NCI-H2107 treated with DMSO at 0.1 percent for 48 hours (cell line): ENCODE measurements around the gene SLC24A3.

Experiments used
- DNase-seq: peaks from one replicate; lab custom pipeline; 2025; ENCODE audit not compliant: unreplicated experiment; lab: John Stamatoyannopoulos, UW

SLC24A3 gene

DNA sequence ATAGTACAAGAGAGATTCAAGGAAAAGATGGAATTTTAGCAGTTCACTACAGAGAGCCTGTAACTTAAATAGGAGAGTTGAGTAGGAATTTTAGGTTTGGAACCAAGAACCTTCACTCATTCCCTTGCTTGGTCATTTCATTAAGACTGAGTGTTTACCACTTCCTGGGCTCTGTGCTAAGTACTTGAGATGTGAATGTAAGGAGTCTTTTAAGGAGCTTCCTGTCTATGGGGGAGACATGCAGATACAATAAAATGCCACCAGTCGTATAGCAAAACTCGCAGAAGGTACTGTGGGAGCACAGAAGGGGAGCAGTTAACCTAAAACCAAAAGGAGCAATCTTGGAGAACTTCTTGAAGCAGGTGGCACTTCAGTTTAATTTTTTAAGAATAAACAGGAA lies 204.2 kb downstream of the SLC24A3 start:
- DNase-seq: no peak

DNA sequence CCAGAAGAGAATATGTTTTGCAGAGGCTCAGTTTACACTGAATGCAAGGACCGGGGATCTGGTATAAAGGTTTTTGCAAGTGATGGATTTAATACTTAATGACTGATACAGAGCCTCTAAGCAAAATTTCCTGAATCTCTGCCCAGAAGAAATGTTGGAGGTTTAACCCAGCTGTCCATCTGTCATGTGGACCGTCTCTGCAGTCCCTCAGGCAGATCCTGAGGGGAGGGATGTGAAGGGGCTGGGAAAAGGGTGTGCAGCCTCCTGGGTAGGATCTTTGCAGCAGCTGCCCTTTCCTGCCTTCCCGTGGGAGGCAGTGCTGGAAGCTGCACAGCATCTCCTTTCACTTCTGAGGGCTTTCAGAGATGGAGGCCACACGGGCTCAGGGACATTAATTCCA lies 207.0 kb downstream of the SLC24A3 start:
- DNase-seq: no peak

DNA sequence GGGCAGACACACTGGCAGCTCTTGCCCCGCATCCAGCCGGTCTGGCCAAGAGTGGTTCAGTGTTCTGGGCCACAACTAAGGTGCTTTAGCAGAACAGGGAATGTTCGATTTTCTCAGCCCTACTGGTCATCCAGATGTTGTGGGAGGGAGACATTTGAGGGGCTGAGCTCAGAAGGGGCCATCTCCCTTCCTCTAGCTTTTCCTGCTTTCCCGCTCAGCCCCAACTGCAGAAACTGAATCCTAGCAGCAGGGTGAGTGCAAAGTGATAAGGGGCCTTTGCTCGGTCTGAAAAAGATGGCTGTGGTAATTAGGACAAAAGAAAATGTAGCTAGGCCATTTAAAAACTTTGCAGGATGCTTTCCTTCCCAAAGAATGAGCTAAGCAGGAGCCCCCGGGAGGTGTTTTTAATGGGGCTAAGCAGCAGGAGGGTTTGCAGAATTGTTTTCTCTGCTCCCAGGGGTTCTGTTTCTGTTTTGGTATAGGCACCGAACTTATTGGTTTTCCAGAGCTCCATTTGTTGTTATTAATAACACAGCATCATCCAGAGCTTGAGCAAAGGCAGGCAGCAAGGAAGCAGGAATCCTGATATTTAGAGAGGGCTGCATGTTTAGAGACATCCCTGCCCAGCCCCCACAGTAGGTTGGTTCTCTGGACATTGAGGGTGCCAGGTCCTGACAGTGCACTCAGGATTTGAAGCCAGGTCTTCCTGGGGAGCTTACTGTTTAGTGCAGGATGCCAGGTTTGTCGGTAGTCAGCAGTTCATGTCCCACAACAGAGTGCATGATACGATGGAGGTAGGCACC lies 210.9 kb downstream of the SLC24A3 start:
- DNase-seq: no peak

DNA sequence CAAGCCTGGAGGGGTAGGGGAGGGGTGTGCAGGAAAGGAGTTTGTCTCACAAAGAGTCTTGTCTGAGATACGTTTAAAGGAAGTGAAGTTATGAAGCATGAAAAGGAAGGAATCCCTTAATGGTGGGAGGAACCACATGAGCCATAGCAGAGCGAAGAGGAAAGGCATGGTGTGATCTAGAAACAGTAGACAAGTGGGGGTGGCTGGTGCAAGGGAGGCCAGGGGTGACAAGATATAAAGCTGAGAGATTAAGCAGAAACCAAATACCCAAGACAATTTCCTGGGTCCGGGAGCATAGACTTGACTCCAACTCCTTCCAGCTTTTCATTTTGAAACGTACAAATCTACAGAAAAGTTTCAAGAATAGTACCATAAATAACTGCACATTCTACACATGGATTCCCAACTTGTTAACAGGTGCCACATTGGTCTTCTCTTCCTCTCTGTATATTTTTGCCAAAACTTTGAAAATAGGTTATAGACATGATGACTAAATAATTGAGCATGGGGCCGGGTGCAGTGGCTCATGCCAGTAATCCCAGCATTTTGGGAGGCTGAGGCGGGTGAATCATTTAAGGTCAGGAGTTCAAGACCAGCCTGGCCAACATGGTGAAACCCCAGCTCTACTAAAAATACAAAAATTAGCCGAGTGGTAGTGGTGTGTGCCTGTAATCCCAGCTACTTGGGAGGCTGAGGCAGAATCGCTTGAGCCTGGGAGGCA lies 211.6 kb downstream of the SLC24A3 start:
- DNase-seq: no peak

DNA sequence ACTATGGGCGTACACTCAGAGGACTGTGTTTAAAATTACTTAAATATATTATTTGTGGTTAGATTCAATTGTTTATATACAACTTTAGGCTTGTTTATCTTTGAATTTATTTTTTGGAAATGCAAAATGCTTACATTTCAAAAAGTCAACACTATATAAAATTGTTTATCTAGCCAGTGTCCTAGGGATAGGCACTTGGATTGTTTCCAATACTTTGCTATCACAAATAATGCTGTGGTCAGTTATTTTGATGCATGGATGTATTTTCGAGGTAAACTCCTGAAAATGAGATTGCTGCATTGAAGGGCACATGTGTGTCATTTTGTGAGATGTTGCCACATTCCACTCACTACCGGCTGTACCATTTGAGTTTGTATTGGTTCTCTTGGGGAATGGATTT lies 213.9 kb downstream of the SLC24A3 start:
- DNase-seq: no peak

DNA sequence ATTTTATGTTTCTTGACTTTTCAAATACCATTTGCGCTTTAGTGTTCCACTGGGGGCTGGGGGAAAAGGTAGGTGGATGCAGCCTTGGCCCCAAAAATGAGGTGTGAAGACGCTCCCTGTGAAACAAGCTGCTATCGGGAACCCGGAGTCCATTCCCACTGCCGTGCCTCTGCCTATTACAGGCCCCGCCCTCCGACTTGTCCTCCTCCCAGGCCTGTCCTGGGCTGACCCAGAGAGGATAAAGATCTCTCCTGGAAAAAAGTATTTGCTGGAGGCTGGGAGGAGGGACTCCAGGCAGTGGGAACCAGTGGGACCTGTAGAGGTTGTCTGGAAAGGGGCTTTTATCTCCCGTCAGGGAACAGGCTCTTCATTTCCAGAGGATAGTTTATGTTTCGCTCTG lies 215.0 kb downstream of the SLC24A3 start:
- no peak for DNase-seq

DNA sequence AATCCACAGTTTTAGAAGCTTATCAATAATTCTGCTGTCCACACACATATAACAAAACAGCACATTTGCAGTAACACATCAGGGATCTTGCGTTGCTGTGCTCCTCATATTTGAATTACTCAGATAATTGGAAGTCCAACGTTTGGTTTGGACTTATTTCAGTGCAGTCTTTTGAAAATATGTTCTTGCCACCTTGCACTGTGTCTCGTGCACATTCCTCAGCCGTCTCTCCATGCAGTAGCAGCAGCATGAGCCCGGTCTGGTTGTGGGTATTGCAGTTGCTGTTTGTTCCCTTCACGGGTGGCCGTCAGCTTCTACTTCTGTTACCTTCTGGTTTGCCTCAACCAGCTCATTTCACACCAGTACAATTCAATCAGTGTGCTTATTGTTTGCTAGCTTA lies 215.5 kb downstream of the SLC24A3 start:
- DNase-seq: no peak

DNA sequence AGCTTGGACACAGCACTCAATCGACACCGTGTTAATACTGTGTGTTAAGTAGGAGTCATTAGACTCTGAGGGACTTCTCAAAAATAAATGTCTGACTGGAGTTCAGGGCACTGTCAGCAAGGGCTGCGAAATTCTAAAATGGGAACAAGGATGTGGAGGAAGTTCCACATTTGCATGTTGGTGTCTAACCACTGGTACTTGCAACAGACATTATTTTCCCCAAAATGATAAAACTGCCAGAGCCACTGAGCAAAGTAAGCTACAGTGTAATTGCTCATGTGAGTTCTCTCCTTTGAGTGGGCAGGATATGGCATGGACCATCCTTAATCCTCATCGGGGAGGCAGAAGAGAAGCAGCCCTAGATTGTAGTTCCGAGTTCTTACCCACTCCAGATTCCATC lies 215.9 kb downstream of the SLC24A3 start:
- no peak for DNase-seq

DNA sequence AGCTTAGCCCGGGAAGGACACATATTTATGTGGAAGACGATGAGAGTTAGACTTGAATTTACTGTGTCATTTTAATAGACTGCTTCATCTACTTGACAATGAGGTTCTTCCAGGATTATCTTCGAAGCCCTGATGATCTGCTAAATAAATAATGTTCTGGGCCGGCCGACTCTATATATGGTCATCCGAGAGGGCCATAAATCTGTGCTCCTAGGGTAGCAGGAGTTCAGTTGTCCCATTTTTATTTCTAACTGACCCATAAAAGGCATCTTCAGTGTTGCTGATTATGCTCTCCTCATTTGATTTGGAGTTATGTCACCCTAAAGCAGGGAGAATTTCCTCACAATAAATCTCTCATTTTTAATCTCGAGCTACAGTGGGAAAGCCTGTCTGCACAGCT lies 217.1 kb downstream of the SLC24A3 start:
- DNase-seq: no peak

DNA sequence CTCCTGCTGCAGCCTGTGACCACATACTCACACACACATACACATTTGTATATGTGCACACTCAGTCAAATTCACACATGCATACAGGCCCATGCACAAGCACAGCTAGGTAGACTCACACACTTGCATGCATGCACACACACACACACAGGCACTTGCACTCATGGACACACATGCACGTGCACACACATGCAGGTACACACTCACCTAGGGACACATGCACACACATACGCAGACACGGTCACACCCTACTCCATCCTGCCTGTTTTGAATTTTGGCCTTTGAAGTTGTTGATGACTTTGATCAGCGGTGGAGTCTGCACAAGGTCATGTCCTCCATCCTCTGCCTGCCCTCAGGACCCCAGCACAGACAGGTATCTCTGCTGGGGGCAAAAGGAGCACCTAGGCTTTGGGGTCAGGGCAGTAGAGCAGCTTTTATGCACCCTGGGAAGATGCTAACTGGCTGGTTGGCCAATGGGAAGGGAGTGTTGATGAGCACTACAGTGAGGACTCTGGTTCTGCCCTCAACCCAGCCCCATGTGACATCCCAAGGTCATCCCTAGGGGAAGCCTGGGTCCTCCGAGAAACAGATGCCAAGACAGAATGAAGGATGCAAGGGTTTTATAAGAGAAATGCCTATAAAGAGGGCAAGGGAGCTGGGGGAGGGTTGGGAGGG lies 218.3 kb downstream of the SLC24A3 start:
- no peak for DNase-seq

DNA sequence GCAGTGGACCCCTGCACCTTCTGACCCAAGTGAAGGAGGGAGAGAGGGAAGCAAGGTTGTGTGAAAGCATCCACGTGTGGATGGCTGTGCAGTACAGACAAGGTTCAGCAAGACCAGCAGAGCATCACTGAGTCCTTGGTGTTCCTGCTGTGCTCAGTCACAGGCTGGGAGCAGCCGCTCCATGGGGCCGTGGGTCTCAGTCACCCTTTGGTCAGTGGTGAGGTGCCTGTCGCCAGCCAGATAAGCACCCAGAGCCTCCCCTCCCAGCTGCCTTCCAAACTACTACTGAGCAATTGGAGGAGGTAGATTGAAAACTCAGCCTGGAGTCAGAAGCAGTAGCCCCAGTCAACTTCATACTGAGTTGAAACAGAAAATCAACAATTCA lies 218.9 kb downstream of the SLC24A3 start:
- DNase-seq: no peak

DNA sequence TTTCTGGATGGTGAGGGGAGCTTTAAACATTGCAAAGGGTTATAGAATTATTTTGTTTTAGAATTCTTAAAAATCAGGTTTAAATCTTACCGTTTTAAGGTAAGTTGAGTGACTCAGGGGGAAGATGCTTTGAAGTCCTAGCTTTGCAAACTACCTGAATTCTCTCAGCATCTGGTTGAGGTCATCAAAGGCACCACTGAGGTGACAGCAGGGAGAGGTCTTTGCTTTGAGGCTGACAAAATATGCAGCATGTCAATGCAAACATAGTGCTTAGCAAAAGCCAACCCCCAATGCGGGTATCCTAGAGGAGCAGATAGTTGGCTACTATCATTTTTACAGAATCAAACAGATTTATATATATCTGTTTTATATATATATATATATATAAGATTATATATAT lies 219.5 kb downstream of the SLC24A3 start:
- DNase-seq: no peak

DNA sequence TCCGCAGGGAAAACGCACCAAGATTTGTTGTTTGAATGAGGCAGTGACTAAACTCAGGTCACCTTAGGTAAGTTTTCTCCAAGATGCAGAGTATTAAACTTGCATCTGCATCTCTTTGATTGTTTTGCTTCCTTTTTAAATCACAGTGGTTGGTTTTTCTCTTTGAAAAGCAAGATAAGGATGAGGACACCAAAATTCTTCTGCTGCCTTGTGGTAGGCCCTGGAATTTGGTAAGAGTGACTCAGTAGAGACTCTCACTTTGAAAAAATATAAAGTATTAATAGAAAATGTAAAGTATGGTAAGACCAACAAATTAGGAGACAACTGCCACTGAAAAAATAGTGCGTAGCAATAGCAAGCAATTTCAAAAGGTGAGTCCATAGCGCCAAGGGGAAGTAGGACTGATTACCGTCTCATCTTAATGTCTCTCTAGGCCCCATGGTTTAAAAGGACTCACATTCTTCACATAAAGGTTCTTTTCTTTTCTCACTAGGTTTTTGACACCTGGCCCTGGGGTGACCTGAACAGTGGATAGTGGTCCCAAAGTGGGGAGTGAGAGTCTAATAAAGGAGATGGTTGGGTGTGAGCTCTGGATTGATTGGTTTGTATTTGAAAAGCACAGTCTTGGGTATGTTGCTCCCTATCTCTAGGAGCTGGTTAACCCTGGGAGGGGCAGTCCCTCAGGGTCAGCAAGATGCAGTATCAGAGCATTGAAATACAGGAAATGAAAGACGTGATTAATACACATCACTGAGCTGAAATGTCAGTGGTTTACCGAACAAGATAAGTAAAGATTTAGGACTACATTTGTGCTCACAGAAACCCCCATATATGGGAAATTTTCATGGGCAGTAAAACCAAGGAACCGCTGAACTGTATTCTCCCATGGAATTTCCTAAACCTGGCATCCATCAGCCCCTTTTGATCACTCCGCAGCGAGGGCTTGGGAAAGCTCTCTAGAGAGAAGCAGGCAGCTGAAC lies 221.2 kb downstream of the SLC24A3 start:
- no peak for DNase-seq

DNA sequence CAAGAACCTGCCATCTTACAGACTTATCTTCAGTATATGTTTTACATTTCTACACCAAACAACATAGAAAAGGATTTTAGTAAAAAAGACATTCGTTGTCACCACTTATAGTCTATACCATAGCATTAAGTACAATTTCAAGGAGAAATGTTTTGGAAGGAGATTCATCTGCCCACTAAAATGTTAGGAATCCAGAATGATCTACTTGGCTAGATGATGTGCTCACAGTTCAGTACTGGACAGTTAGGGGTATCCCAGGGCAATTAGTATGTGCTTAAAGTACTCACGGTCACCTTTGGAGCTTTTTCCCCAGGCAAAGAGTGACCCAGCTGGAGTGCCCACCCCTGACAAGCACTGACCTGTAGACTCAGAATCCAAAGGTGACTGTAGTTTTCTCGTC lies 222.9 kb downstream of the SLC24A3 start:
- DNase-seq: no peak

DNA sequence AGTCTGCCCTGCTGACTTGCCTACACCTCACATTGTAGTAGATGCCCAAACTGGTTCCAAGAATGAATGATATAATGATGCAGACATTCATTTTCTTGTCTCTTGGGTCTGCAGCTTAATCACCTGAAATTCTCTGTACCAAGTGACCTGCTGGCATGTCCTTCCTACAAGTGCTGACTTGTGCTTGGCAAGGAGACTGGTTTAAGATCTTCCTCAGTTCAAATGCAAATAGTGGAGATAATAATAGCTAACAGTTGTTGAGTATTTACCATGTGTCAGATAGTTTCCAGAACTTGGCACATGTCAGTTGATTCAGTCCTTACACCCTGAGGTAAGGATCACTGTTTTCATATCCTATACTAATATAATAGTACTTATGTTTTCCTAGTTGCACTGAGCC lies 223.4 kb downstream of the SLC24A3 start:
- DNase-seq: no peak

DNA sequence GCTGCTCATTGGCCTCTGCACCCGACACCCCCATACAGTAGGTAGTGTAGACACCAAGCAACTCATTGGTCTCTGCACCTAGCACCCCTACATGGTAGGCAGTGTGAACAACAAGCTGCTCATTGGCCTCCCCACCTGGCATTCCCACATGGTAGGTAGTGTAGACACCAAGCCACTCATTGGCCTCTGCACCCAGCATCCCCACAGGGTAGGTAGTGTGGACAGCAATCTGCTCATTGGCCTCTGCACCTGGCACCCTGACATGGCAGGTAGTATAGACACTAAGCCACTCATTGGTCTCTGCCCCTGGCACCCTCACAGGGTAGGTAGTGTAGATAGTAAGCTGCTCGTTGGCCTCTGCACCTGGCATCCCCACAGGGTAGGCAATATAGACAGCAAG lies 226.0 kb downstream of the SLC24A3 start:
- DNase-seq: no peak

DNA sequence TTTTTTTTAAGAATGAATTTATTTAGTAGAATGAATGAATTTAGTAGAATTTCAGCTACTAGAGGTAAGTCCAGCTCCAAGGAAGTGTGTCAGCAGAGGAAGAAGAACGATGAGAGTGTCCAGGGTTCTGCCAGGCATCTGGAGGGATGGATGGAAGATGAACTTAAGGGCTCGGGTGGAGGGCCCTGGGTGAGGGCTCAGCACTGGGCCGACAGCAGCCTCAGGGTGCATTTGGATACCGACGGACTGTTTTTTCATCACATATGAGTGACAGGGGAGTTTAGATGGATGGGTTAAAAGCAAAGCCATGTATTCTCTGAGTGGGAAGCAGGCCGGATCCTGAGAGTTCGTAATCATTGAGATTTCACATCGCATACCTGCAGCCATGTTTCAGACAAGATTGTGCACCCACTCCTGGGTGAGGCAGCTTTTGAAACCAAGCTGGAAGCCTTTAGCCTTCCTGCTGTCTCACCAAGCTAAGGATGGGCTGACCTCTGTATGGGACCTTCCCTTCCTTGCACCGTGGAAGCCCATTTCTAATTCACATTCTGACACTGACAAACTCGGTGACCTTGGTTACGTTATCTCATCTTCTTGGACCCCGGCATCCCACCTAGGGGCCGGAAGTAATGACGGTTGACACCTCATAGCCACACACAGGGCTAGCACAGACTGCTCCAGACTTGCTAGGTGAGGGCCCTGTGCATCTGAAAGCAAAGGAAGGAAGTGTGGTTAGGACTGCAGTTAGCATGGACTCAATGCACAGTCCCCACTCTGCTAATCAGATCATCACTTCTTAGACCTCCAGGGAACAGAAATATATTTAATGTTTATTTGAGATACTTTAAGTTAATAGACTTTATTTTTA lies 228.5 kb downstream of the SLC24A3 start:
- no peak for DNase-seq

DNA sequence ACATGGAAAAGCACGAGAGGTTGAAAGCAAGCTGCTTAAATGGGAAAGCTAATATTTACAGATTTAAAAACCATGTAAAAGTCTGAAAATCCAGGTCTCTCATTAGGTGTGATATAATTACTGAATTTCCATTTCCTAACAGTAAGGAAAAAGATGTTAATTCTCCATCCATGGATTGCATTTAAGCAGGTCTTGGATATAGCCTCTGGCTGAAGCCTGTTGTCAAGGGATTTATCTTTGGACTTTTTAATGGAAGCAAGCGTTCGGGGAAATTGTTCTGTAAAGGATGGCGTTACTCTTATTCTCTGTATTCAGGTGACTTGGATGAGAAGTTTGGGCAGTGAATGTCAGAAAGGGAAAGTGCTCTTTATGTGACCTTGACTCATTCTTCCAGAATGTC lies 233.8 kb downstream of the SLC24A3 start:
- no peak for DNase-seq

DNA sequence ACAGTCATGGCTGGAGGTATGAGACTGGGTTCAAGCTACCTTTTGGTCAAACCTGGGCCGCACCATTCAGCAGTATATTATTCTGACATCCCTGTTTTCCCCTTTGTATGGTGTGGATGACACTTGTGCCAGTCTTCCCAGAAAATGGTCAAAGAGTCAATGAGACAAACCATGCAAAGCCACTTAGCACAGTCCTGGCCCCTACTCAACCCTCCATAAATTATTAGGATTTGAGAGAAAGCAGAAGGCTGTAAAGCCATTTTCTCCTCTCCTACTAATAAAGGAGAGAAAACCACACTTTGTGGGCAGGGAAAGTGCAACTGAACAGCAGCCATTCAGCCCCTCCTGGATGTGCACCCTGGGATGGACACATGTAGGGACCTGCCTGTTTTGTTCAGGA lies 236.2 kb downstream of the SLC24A3 start:
- DNase-seq: no peak

DNA sequence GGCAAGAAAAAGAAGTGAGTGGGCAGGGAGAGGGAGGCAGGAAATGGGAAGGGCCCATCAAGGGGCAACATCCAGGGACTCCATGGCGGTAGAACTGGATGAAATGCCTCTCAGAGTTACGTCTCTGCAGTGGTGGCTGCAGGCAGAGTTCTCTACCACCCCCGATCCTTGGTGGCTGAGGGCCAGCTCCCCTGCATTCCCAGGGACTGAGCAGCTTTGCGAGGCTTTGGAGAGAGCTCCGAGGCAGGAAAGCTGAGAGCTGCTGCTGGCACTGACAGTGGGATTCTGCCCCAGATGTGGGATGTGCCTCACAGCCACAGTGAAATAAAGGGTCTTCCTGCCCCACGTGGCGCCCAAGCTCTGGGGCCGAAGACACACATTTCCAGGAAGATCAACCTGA lies 236.6 kb downstream of the SLC24A3 start:
- DNase-seq: no peak
